Activated T-helper 1 cell treated with anti-CD3 and anti-CD28 coated beads, Interleukin-12 subunit alpha, Interleukin-12 subunit beta, Interleukin-2, Interleukin-4 antibody, amounts not matched to agents 30 ng/mL and 10 ng/mL and 1 ng/mL, durations not matched to agents 14 hours and 24 hours and 36 hours (primary cell): ENCODE results near the gene GPSM3. TPM values are rescaled to one million over a fixed set of nuclear protein-coding genes. Genes with fewer than 3 reads are reported as not detected.
"Not testable (repeated sequence)": the region's sequence is repeated elsewhere in the genome, so short reads cannot be mapped to it uniquely, and the experiment has no call there.

Experiments
- DNase-seq: peaks from one replicate; pipeline ENCODE4 v3.0.0; 2021; ENCODE audit warnings: low spot score
- H3K27ac Mint-ChIP-seq: one replicate; pipeline ENCODE4 v1.8.0; 2021; ENCODE audit warnings: mild to moderate bottlenecking, mixed read lengths
- H3K27me3 Mint-ChIP-seq: one replicate; pipeline ENCODE4 v1.8.0; 2022; ENCODE audit warnings: mild to moderate bottlenecking, moderate library complexity, mixed read lengths; ENCODE audit not compliant: insufficient read depth
- H3K36me3 Mint-ChIP-seq: one replicate; pipeline ENCODE4 v1.8.0; 2021; ENCODE audit warnings: low read depth, mixed read lengths
- H3K4me1 Mint-ChIP-seq: one replicate; pipeline ENCODE4 v1.8.0; 2021; ENCODE audit warnings: low read depth, mixed read lengths
- H3K4me3 Mint-ChIP-seq: one replicate; pipeline ENCODE4 v1.8.0; 2021; ENCODE audit warnings: mild to moderate bottlenecking, moderate library complexity, mixed read lengths
- H3K9me3 Mint-ChIP-seq: one replicate; pipeline ENCODE4 v1.8.0; 2021; ENCODE audit warnings: mixed read lengths
- intact Hi-C: fragments of 100-400 bp; cut with micrococcal nuclease; formaldehyde crosslinking; loops from one replicate; pipeline ENCODE4 v1.15.1; 2024
- total RNA-seq: library from RNA; stranded (reverse); gene quantifications from 2 replicates; pipeline ENCODE4 v1.2.3, GENCODE V29; 2022

Gene GPSM3
- total RNA-seq, 1 donor from 2014 or later = 84.7 TPM

DNA sequence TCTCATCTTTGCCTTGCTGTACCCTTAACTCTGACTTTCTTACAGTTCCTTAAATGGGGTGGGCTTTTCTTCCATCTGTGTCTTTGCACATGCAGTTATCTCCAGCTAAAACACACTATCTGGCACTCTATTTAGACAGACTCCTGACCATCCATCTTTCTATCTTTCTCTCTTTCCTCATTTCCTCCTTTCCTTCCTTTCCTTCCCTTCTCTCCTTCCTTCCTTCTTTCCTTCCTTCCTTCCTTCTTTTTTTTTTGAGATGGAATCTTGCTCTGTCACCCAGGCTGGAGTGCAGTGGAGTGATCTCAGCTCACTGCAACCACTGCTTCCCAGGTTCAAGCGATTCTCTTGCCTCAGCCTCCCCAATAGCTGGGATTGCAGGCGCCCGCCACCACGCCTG is 23.2 kb upstream of the GPSM3 start:
- no peaks in the 10 kb centered on the region for H3K36me3 Mint-ChIP-seq
- H3K4me1 Mint-ChIP-seq = no peaks in the 10 kb centered on the region
- peaks cover 10% of the 10 kb centered on the region for H3K27me3 Mint-ChIP-seq
- no peak overlapping the region for H3K27ac Mint-ChIP-seq
- no peaks in the 10 kb centered on the region for H3K9me3 Mint-ChIP-seq
- DNase-seq = no peak
- intact Hi-C loops = no loop called here
- no peak overlapping the region for H3K4me3 Mint-ChIP-seq

DNA sequence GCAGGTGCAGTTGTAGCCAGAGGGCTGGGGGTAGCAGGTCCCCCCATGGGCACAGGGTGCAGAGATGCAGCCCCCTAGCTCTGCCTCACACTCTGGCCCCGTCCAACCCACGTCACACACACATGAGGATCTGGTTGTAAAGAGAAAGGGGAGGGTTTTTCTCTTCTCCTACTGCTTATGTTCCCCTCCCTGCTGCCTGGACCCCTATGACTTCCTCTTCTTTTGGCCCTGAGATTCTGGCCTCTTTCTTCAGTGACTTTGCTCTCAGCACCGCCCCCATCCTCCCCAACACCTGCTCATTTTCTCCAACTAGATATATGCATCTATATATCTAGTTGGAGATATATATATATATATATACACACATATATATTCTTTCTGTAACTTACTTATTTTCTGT is 21.7 kb upstream of the GPSM3 start:
- Mint-ChIP-seq H3K9me3 (no peaks in the 10 kb centered on the region), H3K27me3 (peaks cover 13% of the 10 kb centered on the region), H3K4me3 (no peak overlapping the region), H3K4me1 (no peaks in the 10 kb centered on the region), H3K36me3 (no peaks in the 10 kb centered on the region), H3K27ac (no peak overlapping the region)
- no peak for DNase-seq
- intact Hi-C loops = no loop called here

DNA sequence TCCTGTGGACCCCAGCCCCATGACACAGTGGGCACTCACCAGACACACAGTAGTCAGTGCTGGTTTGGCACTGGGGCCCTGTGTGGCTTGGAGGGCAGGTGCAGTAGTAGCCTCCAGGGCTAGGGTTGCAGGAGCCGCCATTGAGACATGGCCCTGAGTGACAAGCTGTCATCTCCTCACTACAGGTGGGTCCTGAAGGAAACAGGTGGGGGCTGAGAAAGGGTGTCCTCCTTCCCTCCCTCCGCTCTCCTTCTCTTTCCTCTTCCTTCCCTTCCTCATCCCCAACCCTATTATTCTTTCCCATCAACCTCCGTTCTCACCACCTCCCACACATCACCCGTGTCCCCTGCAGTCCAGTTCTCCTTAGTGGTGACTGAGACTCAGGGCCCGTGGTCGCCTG is 21.2 kb upstream of the GPSM3 start:
- Mint-ChIP-seq H3K27ac (no peak overlapping the region), H3K9me3 (no peaks in the 10 kb centered on the region), H3K27me3 (peaks cover 13% of the 10 kb centered on the region), H3K4me3 (no peak overlapping the region), H3K4me1 (no peaks in the 10 kb centered on the region), H3K36me3 (no peaks in the 10 kb centered on the region)
- intact Hi-C loops = no loop called here
- no peak for DNase-seq

DNA sequence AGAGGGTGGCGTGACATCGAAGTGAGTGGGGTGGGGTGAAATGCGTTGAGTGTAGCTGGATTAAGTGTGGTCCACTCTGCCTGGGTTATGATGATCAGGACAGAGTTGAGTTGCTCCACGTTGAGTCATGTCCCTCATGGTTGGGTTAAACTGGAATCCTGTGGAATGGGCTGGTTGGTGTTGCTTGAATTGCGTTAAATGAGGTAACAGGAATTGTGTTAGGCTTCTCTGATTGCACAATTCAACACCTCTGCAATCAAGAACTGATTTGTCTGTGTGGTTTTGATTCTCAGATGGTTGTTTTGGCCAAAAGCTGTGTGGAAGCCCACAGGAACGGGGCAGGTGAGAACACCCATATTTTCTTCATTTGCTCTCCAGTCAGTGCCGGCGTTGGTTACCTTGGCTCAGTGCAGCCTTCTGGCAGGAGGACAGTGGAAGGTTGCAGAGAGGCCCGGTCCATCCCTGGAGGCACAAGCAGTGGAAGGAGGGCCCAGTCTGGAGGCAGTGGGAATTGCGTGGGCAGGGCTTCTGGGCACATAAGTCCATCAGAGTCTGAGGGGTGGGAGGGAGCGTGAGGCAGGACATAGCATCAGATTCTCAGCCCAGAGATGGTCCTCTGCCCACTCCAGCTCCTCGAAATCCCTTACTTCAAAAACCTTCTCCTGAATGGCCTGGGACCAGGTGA is 19.8 kb upstream of the GPSM3 start:
- no peaks in the 10 kb centered on the region for H3K9me3 Mint-ChIP-seq
- intact Hi-C loops = no loop called here

DNA sequence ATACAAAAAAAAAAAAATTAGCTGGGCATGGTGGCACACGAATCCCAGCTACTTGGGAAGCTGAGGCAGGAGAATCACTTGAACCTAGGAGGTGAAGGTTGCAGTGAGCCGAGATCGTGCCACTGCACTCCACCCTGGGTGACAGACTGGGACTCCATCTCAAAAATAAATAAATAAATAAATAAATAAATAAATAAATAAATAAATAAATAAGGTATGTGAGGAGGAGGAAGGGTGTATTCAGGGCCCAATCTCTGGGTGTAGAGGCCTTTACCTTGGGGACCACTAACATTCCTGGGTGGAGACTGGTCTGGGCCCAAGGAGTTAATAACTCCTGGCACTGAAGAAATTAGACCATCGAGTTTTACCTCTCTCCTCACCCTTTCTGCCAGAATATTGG is 19.0 kb upstream of the GPSM3 start:
- peaks cover 20% of the 10 kb centered on the region for H3K27me3 Mint-ChIP-seq
- H3K4me3 Mint-ChIP-seq, DNase-seq, H3K27ac Mint-ChIP-seq, H3K9me3 Mint-ChIP-seq, H3K36me3 Mint-ChIP-seq, H3K4me1 Mint-ChIP-seq, intact Hi-C loops: not testable (repeated sequence)

More for the DNA sequence above, 19.8 kb upstream of the GPSM3 start:
- no peaks in the 10 kb centered on the region for H3K4me1 Mint-ChIP-seq
- DNase-seq = no peak
- H3K27me3 Mint-ChIP-seq = peaks cover 17% of the 10 kb centered on the region
- H3K36me3 Mint-ChIP-seq = no peaks in the 10 kb centered on the region
- H3K4me3 Mint-ChIP-seq = no peak overlapping the region
- H3K27ac Mint-ChIP-seq = no peak overlapping the region

DNA sequence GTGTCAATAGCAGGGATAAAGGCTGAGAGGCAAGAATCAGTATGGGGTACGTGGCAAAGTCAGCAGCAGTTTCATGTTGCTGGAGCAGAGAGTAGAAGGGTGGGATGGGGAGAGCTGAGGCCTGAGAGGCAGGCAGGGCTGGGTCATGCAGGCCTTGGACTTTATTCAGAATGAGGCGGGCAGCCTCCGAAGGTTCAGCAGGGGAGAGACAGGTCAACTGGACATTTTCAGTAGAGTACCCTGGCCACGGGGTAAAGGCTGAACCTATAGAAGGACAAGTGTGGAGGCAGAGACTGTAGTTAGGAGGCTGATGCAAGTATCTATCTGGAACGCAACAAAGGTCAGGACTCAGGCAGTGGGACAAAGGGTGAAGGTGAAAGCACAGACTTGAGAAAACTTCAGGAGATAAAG is 17.8 kb upstream of the GPSM3 start:
- Mint-ChIP-seq H3K4me1 (no peaks in the 10 kb centered on the region), H3K27me3 (peaks cover 23% of the 10 kb centered on the region), H3K36me3 (no peaks in the 10 kb centered on the region), H3K27ac (no peak overlapping the region), H3K9me3 (no peaks in the 10 kb centered on the region), H3K4me3 (no peak overlapping the region)
- intact Hi-C loops = no loop called here
- DNase-seq = no peak

DNA sequence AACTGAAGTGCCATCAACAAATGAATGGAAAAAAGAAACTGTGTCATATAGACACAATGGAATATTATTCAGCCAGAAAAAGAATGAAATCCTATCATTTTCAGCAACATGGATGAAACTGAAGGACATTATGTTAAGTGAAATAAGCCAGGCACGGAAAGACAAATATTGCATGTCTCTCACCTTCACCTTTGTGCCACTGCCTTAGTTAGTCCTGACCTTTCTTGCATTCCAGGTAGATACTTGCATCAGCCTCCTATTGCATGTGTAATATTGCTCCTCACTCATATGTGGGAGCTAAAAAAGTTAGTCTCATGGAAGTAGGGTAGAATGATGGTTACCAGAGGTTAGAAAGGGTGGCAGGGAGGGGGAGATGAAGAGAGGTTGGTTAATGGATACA is 16.6 kb upstream of the GPSM3 start:
- Mint-ChIP-seq H3K27ac (no peak overlapping the region), H3K36me3 (no peaks in the 10 kb centered on the region), H3K27me3 (peaks cover 26% of the 10 kb centered on the region), H3K9me3 (no peaks in the 10 kb centered on the region), H3K4me1 (no peaks in the 10 kb centered on the region), H3K4me3 (no peak overlapping the region)
- DNase-seq = no peak
- intact Hi-C loops = no loop called here

DNA sequence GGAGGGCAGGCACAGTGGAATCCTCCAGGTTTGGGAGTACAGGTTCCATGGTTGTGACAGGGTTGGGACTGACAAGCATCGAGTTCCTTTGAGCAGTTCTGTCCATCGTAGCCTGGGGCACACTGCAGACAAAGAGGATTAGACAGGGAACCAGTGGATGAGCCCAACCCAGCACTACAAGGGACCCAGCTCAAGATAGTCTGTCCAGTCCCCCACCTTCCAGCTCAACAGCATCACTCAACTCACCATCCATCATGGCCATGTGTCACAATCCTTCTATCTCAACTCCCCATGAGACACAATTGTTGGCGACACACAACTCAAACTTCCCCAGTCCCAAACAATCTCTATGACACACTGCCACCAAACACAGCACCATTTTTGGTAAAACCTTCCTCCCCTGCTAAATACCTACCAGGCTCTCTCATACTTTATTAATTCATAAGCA is 11.8 kb upstream of the GPSM3 start:
- Mint-ChIP-seq H3K4me1 (no peaks in the 10 kb centered on the region), H3K27me3 (peaks cover 23% of the 10 kb centered on the region), H3K4me3 (no peak overlapping the region), H3K9me3 (no peaks in the 10 kb centered on the region), H3K36me3 (no peaks in the 10 kb centered on the region), H3K27ac (no peak overlapping the region)
- intact Hi-C loops = no loop called here
- DNase-seq = no peak

DNA sequence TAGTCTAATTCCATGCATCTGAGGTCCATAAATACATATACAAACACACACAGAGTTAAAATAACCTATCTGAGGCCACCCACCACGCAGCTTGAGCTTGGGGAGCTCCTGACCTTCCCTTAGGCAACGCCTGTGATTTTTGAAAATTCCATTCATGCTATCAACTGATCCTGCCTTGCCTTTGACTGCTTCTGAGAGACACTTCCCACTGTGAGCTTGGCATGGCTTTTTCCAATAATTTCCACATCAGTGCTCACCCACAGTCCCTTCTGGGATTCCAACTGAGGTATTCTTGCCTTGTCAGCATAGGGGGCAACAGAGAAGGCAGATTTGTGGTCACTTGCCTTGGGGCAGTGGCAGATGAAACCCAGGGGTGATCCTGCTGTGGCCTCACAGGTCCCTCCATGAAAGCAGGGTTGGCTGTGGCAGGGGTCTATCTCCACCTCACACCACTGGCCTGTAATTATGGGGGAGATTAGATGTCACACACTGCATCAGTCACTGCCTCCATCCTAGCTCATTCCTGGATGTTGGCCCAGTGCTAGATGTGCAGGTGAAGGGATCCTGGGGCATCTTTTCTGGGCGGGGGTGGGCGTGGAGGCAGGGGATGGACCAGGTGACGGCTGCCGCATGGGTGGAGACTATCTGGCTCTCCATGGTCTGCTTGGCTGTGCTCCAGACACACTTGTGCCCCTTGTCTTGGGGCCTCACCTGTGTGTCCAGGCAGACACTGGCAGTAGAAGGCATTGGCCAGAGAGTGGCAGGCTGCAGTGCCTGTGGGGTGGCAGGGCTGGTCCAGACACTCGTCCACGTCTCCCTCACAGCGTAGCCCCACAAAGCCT is 11.2 kb upstream of the GPSM3 start:
- DNase-seq = no peak
- no peak overlapping the region for H3K27ac Mint-ChIP-seq
- peaks cover 25% of the 10 kb centered on the region for H3K27me3 Mint-ChIP-seq

DNA sequence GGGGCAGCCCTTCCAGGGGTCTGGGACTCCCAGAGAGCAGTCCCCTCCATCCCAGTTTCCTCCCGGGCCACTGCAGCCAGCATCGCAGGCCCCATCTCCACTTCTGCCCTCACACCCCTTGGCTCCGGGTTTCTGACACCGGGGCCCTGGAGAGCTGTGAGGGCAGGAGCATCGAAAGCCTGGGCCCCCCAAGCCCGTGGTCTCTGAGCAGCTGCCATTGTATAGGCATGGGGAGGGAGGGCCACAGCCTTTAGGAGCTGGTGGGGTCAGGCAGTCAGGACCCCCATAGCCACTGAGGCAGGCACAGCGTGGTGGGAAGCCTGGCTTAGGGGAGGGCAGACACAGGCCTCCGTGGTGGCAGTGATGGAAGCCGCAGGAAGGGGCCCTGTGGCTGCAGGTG is 9.7 kb upstream of the GPSM3 start:
- Mint-ChIP-seq H3K27ac (no peak overlapping the region), H3K4me1 (no peaks in the 10 kb centered on the region), H3K36me3 (no peaks in the 10 kb centered on the region), H3K4me3 (no peak overlapping the region), H3K27me3 (peaks cover 21% of the 10 kb centered on the region), H3K9me3 (no peaks in the 10 kb centered on the region)
- no peak for DNase-seq
- intact Hi-C loops = no loop called here

More for the DNA sequence above, 11.2 kb upstream of the GPSM3 start:
- Mint-ChIP-seq H3K36me3 (no peaks in the 10 kb centered on the region), H3K9me3 (no peaks in the 10 kb centered on the region), H3K4me3 (no peak overlapping the region), H3K4me1 (no peaks in the 10 kb centered on the region)
- intact Hi-C loops = no loop called here

DNA sequence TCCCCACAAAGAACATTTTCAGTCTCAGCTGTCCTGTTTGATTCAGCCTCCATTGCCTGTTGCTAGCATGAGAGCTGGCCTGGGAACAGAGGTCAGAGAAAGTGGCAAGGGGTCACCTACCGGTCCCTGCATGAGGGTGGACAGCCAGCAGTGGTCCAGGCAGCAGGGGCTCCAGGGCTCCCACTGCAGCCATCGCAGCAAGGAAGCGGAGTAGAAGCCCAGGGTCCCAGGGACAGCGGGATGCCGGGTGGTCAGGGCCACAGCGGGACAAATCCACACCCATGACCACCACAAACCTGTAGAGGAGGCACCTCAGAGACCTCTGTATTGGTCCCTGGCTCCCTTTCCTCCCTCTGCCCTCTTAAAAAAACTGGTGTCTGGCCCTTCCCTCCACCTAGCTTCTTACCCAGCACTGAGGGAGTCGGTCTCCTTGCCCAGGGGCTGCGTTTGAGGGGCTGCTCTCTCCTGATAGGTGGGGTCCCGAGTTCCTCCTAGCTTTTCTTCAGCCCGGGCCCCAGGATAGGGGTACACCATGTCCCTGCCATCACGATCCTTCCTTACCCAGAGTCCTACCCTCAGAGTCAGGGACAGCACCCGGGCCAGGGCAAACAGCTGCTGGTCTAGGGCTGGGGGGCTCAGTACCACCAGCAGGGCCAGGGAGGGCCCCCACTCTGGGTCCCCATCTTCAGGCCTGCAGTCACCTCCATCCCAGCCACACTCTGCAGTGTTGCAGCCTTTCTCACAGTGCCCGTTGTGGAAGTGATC is 8.4 kb upstream of the GPSM3 start:
- Mint-ChIP-seq H3K27ac (no peak overlapping the region), H3K36me3 (no peaks in the 10 kb centered on the region), H3K9me3 (no peaks in the 10 kb centered on the region), H3K27me3 (peaks cover 17% of the 10 kb centered on the region), H3K4me3 (no peak overlapping the region), H3K4me1 (peaks cover 10% of the 10 kb centered on the region)
- intact Hi-C loops = no loop called here
- DNase-seq = no peak

DNA sequence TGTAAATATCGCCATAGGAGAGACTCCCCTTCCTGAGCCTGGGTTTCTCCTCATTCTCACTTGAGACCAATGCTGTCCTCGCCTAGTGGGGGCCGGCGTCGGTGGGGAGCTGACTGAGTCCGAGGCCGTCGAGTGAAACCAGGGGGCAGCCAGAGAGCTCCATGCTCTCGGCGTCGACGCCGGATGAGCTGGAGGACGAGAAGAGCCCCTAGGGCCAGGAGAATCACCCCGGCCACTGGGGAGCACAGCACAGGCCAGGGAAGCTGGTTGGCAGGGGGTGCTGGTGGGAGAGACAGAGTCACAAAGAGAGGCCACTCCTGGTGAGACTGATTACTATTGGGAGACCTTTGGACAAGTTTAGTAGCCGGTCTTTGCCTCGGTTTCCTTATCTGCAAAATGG is 6.4 kb upstream of the GPSM3 start:
- no peaks in the 10 kb centered on the region for H3K36me3 Mint-ChIP-seq
- no peak for DNase-seq
- H3K27me3 Mint-ChIP-seq = peaks cover 5% of the 10 kb centered on the region
- H3K4me1 Mint-ChIP-seq = peaks cover 26% of the 10 kb centered on the region
- no peak overlapping the region for H3K4me3 Mint-ChIP-seq
- H3K9me3 Mint-ChIP-seq = no peaks in the 10 kb centered on the region
- intact Hi-C loops = loop anchor here (5.0 kb wide), 3 partner anchors 58 to 1193 kb away; partner anchors contain the start of genes KIFC1, NELFE and SKIC2
- no peak overlapping the region for H3K27ac Mint-ChIP-seq

DNA sequence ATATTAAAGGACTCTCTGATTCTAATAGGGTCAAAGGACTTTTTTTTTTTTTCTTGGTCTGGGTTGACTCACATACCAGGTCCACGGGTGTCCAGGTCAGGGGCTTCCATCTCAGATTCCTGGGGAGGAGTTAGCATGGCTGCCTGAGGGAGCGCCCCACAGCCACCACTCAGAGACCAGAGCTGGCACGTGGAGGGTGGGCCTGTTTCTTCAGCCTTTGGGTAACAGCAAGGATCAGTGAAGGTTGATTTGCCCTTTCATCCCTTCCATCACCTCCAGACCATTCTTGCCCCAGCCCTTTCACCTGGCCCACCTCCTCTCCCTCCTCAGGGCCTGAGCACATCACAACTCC is 5.9 kb upstream of the GPSM3 start:
- Mint-ChIP-seq H3K9me3 (no peaks in the 10 kb centered on the region), H3K4me3 (peak overlapping the region; percentile 56), H3K27ac (no peak overlapping the region), H3K27me3 (peaks cover 5% of the 10 kb centered on the region), H3K36me3 (no peaks in the 10 kb centered on the region), H3K4me1 (peaks cover 31% of the 10 kb centered on the region)
- intact Hi-C loops = loop anchor here (5.0 kb wide), 3 partner anchors 59 to 1194 kb away; partner anchors contain the start of genes KIFC1, NELFE and SKIC2
- DNase-seq = no peak
